ENCODE results near the gene DDHD1.
"Not testable (repeated sequence)": the region's sequence is repeated elsewhere in the genome, so short reads cannot be mapped to it uniquely, and the experiment has no call there.

The DDHD1 gene

GRCh38 chr14:53130491-53130890, 22.6 kb downstream of the DDHD1 start:
- not testable (repeated sequence) for H3K36me3 ChIP-seq (ENCODE audit: control insufficient read depth in 2 of 2, insufficient read depth in 2 of 2, low read length in 2 of 2); H3K4me3 ChIP-seq (ENCODE audit: low read length in 2 of 2); H3K27me3 ChIP-seq (ENCODE audit: control insufficient read depth in 2 of 2, insufficient read depth in 2 of 2, low read length in 2 of 2); H3K9me3 ChIP-seq (ENCODE audit: control insufficient read depth in 2 of 2, low read length in 2 of 2); H3K27ac ChIP-seq (ENCODE audit: low read depth in 2 of 2, low read length in 2 of 2); H3K9ac ChIP-seq (ENCODE audit: low read depth in 1 of 2, low read length in 2 of 2); H3K4me1 ChIP-seq (ENCODE audit: control insufficient read depth in 2 of 2, insufficient read depth in 2 of 2, low read length in 2 of 2)

- no peaks in the 10 kb centered on the region for H3K27me3 ChIP-seq (ENCODE audit: control insufficient read depth in 2 of 2, insufficient read depth in 2 of 2, low read length in 2 of 2)
- H3K9me3 ChIP-seq (ENCODE audit: control insufficient read depth in 2 of 2, low read length in 2 of 2) = no peaks in the 10 kb centered on the region
- no peaks in the 10 kb centered on the region for H3K4me1 ChIP-seq (ENCODE audit: control insufficient read depth in 2 of 2, insufficient read depth in 2 of 2, low read length in 2 of 2)
- H3K36me3 ChIP-seq (ENCODE audit: control insufficient read depth in 2 of 2, insufficient read depth in 2 of 2, low read length in 2 of 2) = no peaks in the 10 kb centered on the region
- H3K4me3 ChIP-seq (ENCODE audit: low read length in 2 of 2) = no peak overlapping the region
- no peak overlapping the region for H3K9ac ChIP-seq (ENCODE audit: low read depth in 1 of 2, low read length in 2 of 2)
- H3K27ac ChIP-seq (ENCODE audit: low read depth in 2 of 2, low read length in 2 of 2) = no peak overlapping the region
These were observed 24.7 kb downstream of the DDHD1 start for GRCh38 chr14:53128303-53129028.

GRCh38 chr14:53127832-53128231, 25.3 kb downstream of the DDHD1 start:
- H3K9ac ChIP-seq (ENCODE audit: low read depth in 1 of 2, low read length in 2 of 2) = no peak overlapping the region
- H3K4me1 ChIP-seq (ENCODE audit: control insufficient read depth in 2 of 2, insufficient read depth in 2 of 2, low read length in 2 of 2) = no peaks in the 10 kb centered on the region
- H3K36me3 ChIP-seq (ENCODE audit: control insufficient read depth in 2 of 2, insufficient read depth in 2 of 2, low read length in 2 of 2) = no peaks in the 10 kb centered on the region
- H3K27me3 ChIP-seq (ENCODE audit: control insufficient read depth in 2 of 2, insufficient read depth in 2 of 2, low read length in 2 of 2) = no peaks in the 10 kb centered on the region
- no peak overlapping the region for H3K27ac ChIP-seq (ENCODE audit: low read depth in 2 of 2, low read length in 2 of 2)
- no peak overlapping the region for H3K4me3 ChIP-seq (ENCODE audit: low read length in 2 of 2)
- H3K9me3 ChIP-seq (ENCODE audit: control insufficient read depth in 2 of 2, low read length in 2 of 2) = no peaks in the 10 kb centered on the region

- H3K27me3 ChIP-seq (ENCODE audit: control insufficient read depth in 2 of 2, insufficient read depth in 2 of 2, low read length in 2 of 2) = no peaks in the 10 kb centered on the region
- H3K9me3 ChIP-seq (ENCODE audit: control insufficient read depth in 2 of 2, low read length in 2 of 2) = no peaks in the 10 kb centered on the region
- H3K4me3 ChIP-seq (ENCODE audit: low read length in 2 of 2) = peak overlapping the region in 1 of 2 donors; percentile 45
- H3K4me1 ChIP-seq (ENCODE audit: control insufficient read depth in 2 of 2, insufficient read depth in 2 of 2, low read length in 2 of 2) = no peaks in the 10 kb centered on the region
- H3K9ac ChIP-seq (ENCODE audit: low read depth in 1 of 2, low read length in 2 of 2) = peak overlapping the region in 1 of 2 donors; percentile 28
- peak overlapping the region; percentile 6 to 62 for H3K27ac ChIP-seq (ENCODE audit: low read depth in 2 of 2, low read length in 2 of 2)
- H3K36me3 ChIP-seq (ENCODE audit: control insufficient read depth in 2 of 2, insufficient read depth in 2 of 2, low read length in 2 of 2) = no peaks in the 10 kb centered on the region
These were observed 26.0 kb downstream of the DDHD1 start for GRCh38 chr14:53127151-53127550.

- peak overlapping the region in 1 of 2 donors; percentile 45 for H3K4me3 ChIP-seq (ENCODE audit: low read length in 2 of 2)
- H3K27me3 ChIP-seq (ENCODE audit: control insufficient read depth in 2 of 2, insufficient read depth in 2 of 2, low read length in 2 of 2) = no peaks in the 10 kb centered on the region
- no peaks in the 10 kb centered on the region for H3K9me3 ChIP-seq (ENCODE audit: control insufficient read depth in 2 of 2, low read length in 2 of 2)
- no peaks in the 10 kb centered on the region for H3K4me1 ChIP-seq (ENCODE audit: control insufficient read depth in 2 of 2, insufficient read depth in 2 of 2, low read length in 2 of 2)
- H3K27ac ChIP-seq (ENCODE audit: low read depth in 2 of 2, low read length in 2 of 2) = peak overlapping the region; percentile 6 to 62
- H3K36me3 ChIP-seq (ENCODE audit: control insufficient read depth in 2 of 2, insufficient read depth in 2 of 2, low read length in 2 of 2) = no peaks in the 10 kb centered on the region
- peak overlapping the region in 1 of 2 donors; percentile 28 for H3K9ac ChIP-seq (ENCODE audit: low read depth in 1 of 2, low read length in 2 of 2)
These were observed 26.4 kb downstream of the DDHD1 start for GRCh38 chr14:53126731-53127130.

- H3K4me1 ChIP-seq (ENCODE audit: control insufficient read depth in 2 of 2, insufficient read depth in 2 of 2, low read length in 2 of 2) = no peaks in the 10 kb centered on the region
- H3K36me3 ChIP-seq (ENCODE audit: control insufficient read depth in 2 of 2, insufficient read depth in 2 of 2, low read length in 2 of 2) = no peaks in the 10 kb centered on the region
- no peaks in the 10 kb centered on the region for H3K27me3 ChIP-seq (ENCODE audit: control insufficient read depth in 2 of 2, insufficient read depth in 2 of 2, low read length in 2 of 2)
- H3K27ac ChIP-seq (ENCODE audit: low read depth in 2 of 2, low read length in 2 of 2) = no peak overlapping the region
- H3K9ac ChIP-seq (ENCODE audit: low read depth in 1 of 2, low read length in 2 of 2) = no peak overlapping the region
- H3K4me3 ChIP-seq (ENCODE audit: low read length in 2 of 2) = no peak overlapping the region
- H3K9me3 ChIP-seq (ENCODE audit: control insufficient read depth in 2 of 2, low read length in 2 of 2) = no peaks in the 10 kb centered on the region
These were observed 28.3 kb downstream of the DDHD1 start for GRCh38 chr14:53124786-53125185.

GRCh38 chr14:53121419-53121818, 31.7 kb downstream of the DDHD1 start:
- not testable (repeated sequence) for H3K9ac ChIP-seq (ENCODE audit: low read depth in 1 of 2, low read length in 2 of 2); H3K9me3 ChIP-seq (ENCODE audit: control insufficient read depth in 2 of 2, low read length in 2 of 2); H3K27me3 ChIP-seq (ENCODE audit: control insufficient read depth in 2 of 2, insufficient read depth in 2 of 2, low read length in 2 of 2); H3K36me3 ChIP-seq (ENCODE audit: control insufficient read depth in 2 of 2, insufficient read depth in 2 of 2, low read length in 2 of 2); H3K4me1 ChIP-seq (ENCODE audit: control insufficient read depth in 2 of 2, insufficient read depth in 2 of 2, low read length in 2 of 2); H3K27ac ChIP-seq (ENCODE audit: low read depth in 2 of 2, low read length in 2 of 2); H3K4me3 ChIP-seq (ENCODE audit: low read length in 2 of 2)

GRCh38 chr14:53117479-53117878, 35.6 kb downstream of the DDHD1 start:
- H3K9ac ChIP-seq (ENCODE audit: low read depth in 1 of 2, low read length in 2 of 2); H3K9me3 ChIP-seq (ENCODE audit: control insufficient read depth in 2 of 2, low read length in 2 of 2); H3K27me3 ChIP-seq (ENCODE audit: control insufficient read depth in 2 of 2, insufficient read depth in 2 of 2, low read length in 2 of 2); H3K4me3 ChIP-seq (ENCODE audit: low read length in 2 of 2); H3K36me3 ChIP-seq (ENCODE audit: control insufficient read depth in 2 of 2, insufficient read depth in 2 of 2, low read length in 2 of 2); H3K4me1 ChIP-seq (ENCODE audit: control insufficient read depth in 2 of 2, insufficient read depth in 2 of 2, low read length in 2 of 2); H3K27ac ChIP-seq (ENCODE audit: low read depth in 2 of 2, low read length in 2 of 2): not testable (repeated sequence)

GRCh38 chr14:53113989-53114388, 39.1 kb downstream of the DDHD1 start:
- peaks cover 0 to 2% of the 10 kb centered on the region in 2 donors for H3K4me1 ChIP-seq (ENCODE audit: control insufficient read depth in 2 of 2, insufficient read depth in 2 of 2, low read length in 2 of 2)
- H3K27me3 ChIP-seq (ENCODE audit: control insufficient read depth in 2 of 2, insufficient read depth in 2 of 2, low read length in 2 of 2) = no peaks in the 10 kb centered on the region
- no peak overlapping the region for H3K9ac ChIP-seq (ENCODE audit: low read depth in 1 of 2, low read length in 2 of 2)
- no peaks in the 10 kb centered on the region for H3K36me3 ChIP-seq (ENCODE audit: control insufficient read depth in 2 of 2, insufficient read depth in 2 of 2, low read length in 2 of 2)
- no peak overlapping the region for H3K27ac ChIP-seq (ENCODE audit: low read depth in 2 of 2, low read length in 2 of 2)
- H3K4me3 ChIP-seq (ENCODE audit: low read length in 2 of 2) = no peak overlapping the region
- H3K9me3 ChIP-seq (ENCODE audit: control insufficient read depth in 2 of 2, low read length in 2 of 2) = no peaks in the 10 kb centered on the region

GRCh38 chr14:53110096-53110495, 43.0 kb downstream of the DDHD1 start:
- Histone ChIP-seq H3K4me1 (ENCODE audit: control insufficient read depth in 2 of 2, insufficient read depth in 2 of 2, low read length in 2 of 2) (peaks cover 0 to 2% of the 10 kb centered on the region in 2 donors), H3K27me3 (ENCODE audit: control insufficient read depth in 2 of 2, insufficient read depth in 2 of 2, low read length in 2 of 2) (no peaks in the 10 kb centered on the region), H3K9me3 (ENCODE audit: control insufficient read depth in 2 of 2, low read length in 2 of 2) (no peaks in the 10 kb centered on the region), H3K4me3 (ENCODE audit: low read length in 2 of 2) (no peak overlapping the region), H3K36me3 (ENCODE audit: control insufficient read depth in 2 of 2, insufficient read depth in 2 of 2, low read length in 2 of 2) (no peaks in the 10 kb centered on the region), H3K27ac (ENCODE audit: low read depth in 2 of 2, low read length in 2 of 2) (no peak overlapping the region), H3K9ac (ENCODE audit: low read depth in 1 of 2, low read length in 2 of 2) (no peak overlapping the region)

Data from mucosa of rectum (tissue), 2 donors.